HG03095 (cell line): Measurements from ENCODE around the gene PSME3.
"Not testable (repeated sequence)": the region's sequence is repeated elsewhere in the genome, so short reads cannot be mapped to it uniquely, and the experiment has no call there.

Experiments
- ATAC-seq: cut with Tn5 transposase; IDR thresholded peaks from one replicate; pipeline ENCODE4 v1.9.1; 2021; ENCODE audit warnings: moderate library complexity; ENCODE audit not compliant: unreplicated experiment

Gene PSME3

DNA sequence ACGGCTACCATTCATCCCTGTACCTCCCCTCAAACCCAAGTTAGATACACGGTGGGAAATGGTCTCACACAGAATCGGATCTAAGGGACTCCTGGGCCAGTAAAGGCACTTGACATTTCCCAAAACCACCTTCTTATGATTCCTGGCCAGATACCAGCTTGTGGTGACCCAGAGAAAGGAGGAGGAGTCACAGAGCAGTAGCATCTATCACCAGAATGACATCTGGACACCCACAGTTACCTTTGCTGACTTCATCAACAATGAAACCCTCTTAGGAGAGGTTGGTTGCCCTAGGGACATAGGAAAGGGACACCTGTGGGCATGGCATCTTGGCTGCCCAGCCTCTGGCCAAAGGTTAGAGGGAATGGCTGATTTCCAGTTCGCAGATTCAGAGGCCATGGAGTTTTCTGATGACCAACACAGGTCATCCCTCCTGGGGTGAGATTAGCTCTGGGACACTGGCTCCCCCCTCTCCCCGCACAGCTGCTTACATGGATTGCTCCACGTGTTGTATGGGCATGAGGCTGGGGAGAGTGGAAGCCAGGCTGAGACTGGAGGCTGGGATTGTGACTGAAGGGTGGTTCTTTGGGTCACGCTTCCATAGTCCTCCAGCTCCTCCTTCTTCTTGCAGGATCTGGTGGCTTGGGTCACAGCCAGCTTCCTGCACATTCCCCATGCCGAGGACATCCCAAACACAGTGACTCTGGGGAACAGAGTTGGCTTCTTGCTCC, 16.4 kb downstream of the PSME3 start:
- ATAC-seq = no peak

DNA sequence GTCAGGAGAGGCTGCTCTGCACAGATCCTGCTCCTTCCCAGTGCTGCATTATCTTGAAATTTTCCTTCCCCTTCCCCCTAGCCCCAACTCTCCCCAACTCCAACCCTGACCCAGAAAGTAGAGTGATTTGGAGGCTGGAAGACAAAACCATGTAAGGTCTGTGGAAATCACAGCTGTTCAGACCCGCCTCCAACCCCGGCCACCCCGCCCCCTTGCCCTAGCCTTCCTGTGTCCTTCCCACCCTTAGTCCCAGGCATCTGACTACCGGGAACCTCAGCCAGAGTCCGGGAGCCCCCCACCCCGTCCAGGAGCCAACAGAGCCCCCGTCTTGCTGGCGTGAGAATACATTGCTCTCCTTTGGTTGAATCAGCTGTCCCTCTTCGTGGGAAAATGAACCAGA, 17.8 kb downstream of the PSME3 start, which contains the start of gene AOC3:
Gene AOC3 (plus strand): TSS at position 246 of the 400 bp plus-strand sequence. CDS start 145 bp downstream, at position 391.
- no peak for ATAC-seq

DNA sequence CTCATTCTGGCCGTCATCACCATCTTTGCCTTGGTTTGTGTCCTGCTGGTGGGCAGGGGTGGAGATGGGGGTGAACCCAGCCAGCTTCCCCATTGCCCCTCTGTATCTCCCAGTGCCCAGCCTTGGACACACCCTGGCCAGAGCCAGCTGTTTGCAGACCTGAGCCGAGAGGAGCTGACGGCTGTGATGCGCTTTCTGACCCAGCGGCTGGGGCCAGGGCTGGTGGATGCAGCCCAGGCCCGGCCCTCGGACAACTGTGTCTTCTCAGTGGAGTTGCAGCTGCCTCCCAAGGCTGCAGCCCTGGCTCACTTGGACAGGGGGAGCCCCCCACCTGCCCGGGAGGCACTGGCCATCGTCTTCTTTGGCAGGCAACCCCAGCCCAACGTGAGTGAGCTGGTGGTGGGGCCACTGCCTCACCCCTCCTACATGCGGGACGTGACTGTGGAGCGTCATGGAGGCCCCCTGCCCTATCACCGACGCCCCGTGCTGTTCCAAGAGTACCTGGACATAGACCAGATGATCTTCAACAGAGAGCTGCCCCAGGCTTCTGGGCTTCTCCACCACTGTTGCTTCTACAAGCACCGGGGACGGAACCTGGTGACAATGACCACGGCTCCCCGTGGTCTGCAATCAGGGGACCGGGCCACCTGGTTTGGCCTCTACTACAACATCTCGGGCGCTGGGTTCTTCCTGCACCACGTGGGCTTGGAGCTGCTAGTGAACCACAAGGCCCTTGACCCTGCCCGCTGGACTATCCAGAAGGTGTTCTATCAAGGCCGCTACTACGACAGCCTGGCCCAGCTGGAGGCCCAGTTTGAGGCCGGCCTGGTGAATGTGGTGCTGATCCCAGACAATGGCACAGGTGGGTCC, 18.4 kb downstream of the PSME3 start:
- not testable (repeated sequence) for ATAC-seq

DNA sequence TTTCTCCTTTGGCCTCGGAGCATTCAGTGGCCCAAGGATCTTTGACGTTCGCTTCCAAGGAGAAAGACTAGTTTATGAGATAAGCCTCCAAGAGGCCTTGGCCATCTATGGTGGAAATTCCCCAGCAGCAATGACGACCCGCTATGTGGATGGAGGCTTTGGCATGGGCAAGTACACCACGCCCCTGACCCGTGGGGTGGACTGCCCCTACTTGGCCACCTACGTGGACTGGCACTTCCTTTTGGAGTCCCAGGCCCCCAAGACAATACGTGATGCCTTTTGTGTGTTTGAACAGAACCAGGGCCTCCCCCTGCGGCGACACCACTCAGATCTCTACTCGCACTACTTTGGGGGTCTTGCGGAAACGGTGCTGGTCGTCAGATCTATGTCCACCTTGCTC, 19.2 kb downstream of the PSME3 start:
- ATAC-seq = no peak

DNA sequence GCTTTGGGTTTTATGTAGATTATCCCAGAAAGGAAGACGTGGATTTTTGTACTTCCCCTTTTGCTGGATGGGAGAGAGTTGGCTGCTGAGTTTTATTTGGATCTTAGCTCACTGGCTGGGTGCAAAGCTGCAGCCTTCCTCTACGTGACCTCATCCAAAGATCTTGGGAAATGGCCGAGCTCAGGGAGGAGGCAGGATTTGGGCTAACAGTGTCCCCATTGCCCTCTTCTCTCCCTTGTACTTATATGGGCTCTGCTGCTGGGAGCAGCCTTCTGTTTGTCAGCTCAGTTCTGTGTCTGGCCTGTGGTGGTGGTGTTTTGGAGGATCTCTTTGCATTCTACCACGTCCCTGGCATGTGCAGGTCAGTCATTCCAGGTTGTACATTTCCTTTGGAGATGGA, 19.8 kb downstream of the PSME3 start:
- no peak for ATAC-seq

DNA sequence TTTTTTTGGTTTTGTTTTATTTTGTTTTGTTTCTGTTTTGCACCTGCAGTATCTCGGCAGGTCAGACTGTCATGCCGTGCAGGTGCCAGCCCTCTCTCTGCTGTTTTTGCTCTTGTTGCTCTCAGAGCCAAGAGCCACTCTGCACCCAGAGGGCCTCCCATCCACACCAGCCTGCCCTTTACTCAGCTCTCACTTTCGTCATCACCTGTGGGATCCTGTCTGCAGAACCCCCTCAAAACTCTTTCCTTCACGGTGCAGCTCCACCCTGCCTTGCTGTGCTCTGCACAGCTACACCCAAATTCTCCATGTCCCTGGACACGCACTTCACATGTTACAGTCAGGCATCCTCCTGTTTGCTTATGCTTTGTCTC, 20.4 kb downstream of the PSME3 start:
- no peak for ATAC-seq

DNA sequence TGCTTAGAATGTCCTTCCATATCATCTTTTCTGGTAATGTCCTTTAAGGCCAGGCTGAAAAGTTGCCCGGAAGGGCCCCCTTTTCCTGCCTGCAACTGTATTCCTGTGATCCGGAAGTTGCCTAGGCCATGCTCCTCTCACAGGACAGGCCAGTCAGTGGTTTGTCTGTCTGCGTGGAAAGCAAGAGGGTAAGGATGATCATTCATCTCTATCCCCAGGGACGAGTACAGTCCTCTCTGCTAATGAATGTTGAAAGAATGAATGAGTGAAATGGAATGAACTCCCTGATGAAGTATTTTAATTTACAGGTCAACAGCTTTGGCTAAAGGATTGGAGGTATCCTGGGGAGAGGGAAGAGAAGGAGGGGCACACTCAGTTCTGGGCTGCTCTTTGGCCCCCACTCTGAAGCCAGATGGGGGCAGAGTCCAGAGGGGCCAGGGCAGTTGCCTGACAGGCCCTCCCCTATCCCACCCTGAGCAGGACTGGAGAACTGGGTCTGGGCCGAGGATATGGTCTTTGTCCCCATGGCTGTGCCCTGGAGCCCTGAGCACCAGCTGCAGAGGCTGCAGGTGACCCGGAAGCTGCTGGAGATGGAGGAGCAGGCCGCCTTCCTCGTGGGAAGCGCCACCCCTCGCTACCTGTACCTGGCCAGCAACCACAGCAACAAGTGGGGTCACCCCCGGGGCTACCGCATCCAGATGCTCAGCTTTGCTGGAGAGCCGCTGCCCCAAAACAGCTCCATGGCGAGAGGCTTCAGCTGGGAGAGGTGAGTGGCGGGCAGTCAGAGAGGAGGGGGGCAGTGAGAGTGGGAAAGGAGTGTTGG, 21.0 kb downstream of the PSME3 start:
- ATAC-seq = no peak

DNA sequence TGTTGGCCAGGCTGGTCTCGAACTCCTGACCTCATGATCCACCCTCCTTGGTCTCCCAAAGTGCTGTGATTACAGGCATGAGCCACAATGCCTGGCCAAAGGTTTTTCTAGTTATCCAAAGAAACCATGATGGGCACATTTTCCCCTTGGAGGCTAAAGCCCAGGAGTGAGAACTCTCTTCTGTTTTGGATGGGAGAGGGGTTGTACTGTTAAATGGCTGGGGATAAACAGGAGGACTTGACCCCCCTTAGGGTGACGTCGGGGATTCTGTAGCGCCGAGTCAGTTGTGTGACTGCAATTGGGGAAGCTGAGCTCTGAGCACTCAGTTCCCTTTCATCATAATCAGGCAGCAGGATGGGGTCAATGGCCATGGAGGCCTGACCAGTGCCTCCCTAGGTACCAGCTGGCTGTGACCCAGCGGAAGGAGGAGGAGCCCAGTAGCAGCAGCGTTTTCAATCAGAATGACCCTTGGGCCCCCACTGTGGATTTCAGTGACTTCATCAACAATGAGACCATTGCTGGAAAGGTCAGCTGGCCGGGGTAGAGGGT, 21.9 kb downstream of the PSME3 start:
- no peak for ATAC-seq

DNA sequence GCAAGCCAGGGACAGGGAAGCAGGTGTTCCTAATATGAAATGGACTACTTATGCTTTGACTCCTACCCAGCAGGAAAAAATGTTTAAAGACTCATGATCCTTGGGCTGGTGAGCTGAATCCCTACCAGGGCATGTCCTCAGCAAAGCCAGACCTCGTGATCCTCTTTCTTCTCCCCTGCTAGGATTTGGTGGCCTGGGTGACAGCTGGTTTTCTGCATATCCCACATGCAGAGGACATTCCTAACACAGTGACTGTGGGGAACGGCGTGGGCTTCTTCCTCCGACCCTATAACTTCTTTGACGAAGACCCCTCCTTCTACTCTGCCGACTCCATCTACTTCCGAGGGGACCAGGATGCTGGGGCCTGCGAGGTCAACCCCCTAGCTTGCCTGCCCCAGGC, 22.9 kb downstream of the PSME3 start:
- not testable (repeated sequence) for ATAC-seq

DNA sequence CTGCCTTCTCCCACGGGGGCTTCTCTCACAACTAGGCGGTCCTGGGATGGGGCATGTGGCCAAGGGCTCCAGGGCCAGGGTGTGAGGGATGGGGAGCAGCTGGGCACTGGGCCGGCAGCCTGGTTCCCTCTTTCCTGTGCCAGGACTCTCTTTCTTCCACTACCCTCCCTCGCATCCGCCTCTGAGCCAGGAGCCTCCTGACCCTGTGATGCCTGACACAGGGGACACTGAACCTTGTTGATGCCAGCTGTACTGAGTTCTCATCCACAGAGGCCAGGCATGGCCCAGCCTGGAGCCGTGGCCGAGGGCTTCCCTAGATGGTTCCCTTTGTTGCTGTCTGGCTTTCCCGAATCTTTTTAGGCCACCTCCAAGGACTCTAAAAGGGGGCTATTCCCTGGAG, 23.3 kb downstream of the PSME3 start:
- ATAC-seq = not testable (repeated sequence)

DNA sequence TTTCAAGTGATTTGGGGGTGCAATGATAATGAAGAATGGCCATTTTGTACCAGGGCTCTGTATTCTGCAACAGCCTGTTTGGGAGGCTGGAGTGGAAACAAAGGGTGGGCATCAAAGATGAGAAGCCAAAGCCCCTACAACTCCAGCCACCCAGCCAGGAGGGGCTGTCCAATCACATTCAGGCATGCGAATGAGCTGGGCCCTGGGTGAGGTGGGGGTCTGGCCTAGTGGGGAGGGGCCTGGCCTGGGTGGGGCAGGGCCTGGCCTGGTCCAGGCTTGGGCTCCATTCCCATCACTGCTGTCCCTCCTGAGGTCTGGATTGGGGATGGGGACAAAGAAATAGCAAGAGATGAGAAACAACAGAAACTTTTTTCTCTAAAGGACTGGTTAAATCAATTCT, 24.2 kb downstream of the PSME3 start:
- no peak for ATAC-seq

DNA sequence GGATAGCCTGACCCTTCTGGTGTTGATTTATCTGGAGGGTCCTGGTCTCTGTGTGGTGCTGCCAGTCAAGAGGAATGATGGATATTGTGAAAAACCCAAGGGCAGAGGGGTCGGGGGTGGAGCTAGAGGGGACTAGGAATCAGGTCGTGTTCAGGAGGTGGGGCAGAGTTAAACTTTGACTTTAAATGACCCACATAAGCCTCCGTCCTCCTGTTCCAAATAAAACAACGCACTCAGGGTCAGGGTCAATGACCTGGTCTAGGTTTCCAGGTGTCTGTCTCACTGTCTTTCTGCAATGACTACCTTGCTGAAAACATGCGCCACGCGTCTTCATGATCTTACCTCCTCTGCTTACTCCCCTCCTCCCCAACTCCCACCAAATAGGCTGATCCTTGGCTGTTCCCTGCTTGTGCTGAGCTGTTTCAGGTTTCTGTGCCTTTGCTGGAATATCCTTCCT, 32.5 kb downstream of the PSME3 start:
- no peak for ATAC-seq

DNA sequence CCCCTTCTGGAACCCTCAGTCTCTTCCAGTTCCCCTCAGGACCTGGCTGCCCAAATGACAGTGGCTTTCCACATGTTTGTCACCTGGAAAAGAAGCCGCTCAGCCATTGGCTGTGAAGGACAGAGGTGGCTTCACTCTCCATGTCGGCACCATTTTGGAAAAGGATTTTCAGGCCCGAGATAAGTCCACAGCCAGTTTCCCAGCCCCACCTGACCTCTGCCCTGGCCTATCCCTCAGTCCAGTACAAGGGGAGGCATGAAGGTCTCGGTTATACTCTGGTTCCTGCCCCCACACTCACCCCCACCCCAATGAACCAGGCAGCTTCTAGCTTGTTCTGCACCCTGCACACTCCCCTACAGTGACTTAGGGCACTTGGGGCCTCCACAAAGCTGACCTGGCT, 33.0 kb downstream of the PSME3 start:
- ATAC-seq = no peak

DNA sequence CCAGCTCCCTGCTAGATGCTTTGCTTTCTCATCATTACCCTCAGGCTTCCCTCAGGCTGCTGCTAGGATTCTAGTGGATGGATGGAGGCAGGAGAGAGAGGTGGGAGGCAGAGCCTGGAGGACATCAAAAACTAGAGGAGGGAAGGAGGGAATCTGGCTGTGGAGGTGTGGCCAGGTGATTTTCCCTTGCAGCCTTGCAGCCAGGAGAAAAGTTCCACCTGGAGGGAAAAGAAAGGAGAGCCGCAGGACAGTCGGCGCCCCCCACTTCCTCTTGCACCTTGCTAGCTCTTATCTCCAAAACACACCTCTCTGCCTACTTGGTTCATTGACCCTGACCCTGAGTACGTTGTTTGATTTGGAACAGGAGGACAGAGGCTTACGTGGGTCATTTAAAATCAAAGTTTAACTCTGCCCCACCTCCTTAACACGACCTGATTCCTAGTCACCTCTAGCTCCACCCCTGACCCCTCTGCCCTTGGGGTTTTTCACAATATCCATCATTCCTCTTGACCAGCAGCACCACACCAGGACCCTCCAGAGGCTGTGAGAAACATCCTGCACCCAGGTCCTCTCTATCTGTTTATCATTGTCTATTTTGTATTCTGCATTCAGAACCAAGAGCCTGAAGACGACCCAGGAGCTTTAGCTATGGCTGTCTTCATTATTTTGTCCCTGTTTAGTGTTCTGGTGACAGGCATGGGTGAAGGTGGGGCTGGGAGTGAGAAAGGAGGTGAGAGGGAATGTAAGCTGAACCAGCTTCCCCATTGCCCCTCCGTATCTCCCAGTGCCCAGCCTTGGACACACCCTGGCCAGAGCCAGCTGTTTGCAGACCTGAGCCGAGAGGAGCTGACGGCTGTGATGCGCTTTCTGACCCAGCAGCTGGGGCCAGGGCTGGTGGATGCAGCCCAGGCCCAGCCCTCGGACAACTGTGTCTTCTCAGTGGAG, 33.7 kb downstream of the PSME3 start:
- ATAC-seq = no peak

DNA sequence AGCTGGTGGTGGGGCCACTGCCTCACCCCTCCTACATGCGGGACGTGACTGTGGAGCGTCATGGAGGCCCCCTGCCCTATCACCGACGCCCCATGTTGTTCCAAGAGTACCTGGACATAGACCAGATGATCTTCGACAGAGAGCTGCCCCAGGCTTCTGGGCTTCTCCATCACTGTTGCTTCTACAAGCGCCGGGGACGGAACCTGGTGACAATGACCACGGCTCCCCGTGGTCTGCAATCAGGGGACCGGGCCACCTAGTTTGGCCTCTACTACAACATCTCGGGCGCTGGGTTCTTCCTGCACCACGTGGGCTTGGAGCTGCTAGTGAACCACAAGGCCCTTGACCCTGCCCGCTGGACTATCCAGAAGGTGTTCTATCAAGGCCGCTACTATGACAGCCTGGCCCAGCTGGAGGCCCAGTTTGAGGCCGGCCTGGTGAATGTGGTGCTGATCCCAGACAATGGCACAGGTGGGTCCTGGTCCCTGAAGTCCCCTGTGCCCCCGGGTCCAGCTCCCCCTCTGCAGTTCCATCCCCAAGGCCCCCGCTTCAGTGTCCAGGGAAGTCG, 34.6 kb downstream of the PSME3 start:
- ATAC-seq = not testable (repeated sequence)

DNA sequence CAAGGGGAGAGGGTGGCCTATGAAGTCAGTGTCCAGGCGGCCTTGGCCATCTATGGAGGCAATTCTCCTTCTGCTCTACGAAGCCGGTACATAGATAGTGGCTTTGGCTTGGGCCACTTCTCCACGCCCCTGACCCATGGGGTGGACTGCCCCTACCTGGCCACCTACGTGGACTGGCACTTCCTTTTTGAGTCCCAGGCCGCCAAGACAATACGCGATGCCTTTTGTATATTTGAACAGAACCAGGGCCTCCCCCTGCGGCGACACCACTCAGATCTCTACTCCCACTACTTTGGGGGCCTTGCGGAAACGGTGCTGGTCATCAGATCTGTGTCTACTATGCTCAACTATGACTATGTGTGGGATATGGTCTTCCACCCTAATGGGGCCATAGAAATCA, 35.1 kb downstream of the PSME3 start:
- ATAC-seq = no peak

DNA sequence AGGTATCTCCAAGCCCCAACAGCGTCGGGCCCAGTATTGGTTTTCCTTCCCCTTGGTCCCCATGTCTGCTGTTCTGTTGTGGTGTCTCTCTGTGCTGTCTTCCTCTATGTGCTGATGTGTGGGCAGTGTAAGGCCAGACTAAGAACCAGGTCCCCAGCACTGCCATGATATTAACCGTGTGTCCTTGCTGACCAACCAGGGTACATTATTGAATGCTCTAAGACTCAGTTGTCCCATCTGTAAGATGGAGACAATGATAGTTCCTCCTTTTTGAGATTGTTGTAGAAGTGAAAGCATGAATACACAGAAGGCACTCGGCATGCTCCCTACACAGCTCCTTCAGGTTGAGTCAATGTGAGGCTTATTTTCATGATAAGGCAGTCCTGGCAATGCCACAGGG, 38.5 kb downstream of the PSME3 start:
- ATAC-seq = no peak

DNA sequence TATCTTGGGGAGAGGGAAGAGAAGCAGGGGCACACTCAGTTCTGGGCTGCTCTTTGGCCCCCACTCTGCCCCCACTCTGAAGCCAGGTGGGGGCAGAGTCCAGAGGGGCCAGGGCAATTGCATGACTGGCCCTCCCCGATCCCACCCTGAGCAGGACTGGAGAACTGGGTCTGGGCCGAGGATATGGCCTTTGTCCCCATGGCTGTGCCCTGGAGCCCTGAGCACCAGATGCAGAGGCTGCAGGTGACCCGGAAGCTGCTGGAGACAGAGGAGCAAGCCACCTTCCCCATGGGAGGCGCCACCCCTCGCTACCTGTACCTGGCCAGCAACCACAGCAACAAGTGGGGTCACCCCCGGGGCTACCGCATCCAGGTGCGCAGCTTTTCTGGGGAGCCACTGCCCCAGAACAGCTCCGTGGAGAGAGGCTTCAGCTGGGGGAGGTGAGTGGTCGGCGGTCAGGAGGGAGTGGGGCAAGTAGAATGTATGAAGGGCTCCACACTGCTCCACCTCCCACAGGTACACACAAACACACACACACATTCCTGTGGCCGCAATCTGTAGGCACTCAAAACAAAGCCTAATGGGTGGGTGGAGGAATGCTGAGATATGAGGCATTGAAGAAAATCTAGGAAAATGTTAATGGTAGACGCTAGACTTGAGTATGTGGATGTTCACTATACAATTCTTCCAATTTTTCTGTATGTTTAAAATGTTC, 39.2 kb downstream of the PSME3 start:
- no peak for ATAC-seq

DNA sequence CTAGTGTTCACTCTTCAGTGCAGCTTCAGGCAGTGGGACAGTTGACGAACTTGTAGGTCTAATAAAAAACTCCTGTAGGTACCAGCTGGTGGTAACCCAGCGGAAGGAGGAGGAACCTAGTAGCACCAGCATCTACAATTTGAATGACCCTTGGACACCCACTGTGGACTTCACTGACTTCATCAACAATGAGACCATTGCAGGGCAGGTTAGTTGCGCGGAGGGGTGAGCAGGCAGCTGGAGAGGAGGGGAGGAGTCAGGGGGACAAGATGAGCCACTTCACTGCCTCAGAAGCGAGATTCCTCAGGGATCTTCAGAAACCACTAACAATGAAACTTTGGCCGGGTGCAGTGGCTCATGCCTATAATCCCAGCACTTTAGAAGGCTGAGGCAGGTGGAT, 40.1 kb downstream of the PSME3 start:
- no peak for ATAC-seq
